Measurements from ENCODE around the gene LIN7A. TPM values are rescaled to one million over a fixed set of nuclear protein-coding genes. Genes with fewer than 3 reads are reported as not detected.

LIN7A gene
- total and polyA plus RNA-seq, 7 donors = 0.60 to 10.7 (median 4.6) TPM

GRCh38 chr12:80843969-80844368, 93.8 kb downstream of the LIN7A start:
- H3K27me3 ChIP-seq = no peaks in the 10 kb centered on the region
- H3K36me3 ChIP-seq = no peaks in the 10 kb centered on the region
- no peaks in the 10 kb centered on the region for H3K9me3 ChIP-seq
- TF ChIP-seq, protein P1, sequence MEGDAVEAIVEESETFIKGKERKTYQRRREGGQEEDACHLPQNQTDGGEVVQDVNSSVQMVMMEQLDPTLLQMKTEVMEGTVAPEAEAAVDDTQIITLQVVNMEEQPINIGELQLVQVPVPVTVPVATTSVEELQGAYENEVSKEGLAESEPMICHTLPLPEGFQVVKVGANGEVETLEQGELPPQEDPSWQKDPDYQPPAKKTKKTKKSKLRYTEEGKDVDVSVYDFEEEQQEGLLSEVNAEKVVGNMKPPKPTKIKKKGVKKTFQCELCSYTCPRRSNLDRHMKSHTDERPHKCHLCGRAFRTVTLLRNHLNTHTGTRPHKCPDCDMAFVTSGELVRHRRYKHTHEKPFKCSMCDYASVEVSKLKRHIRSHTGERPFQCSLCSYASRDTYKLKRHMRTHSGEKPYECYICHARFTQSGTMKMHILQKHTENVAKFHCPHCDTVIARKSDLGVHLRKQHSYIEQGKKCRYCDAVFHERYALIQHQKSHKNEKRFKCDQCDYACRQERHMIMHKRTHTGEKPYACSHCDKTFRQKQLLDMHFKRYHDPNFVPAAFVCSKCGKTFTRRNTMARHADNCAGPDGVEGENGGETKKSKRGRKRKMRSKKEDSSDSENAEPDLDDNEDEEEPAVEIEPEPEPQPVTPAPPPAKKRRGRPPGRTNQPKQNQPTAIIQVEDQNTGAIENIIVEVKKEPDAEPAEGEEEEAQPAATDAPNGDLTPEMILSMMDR (IDR thresholded peaks at IDR 0.05) = no peak
- no peak for TF ChIP-seq EP300 (IDR thresholded peaks at IDR 0.05)
- TF ChIP-seq POLR2AphosphoS5 (IDR thresholded peaks at IDR 0.05) = no peak
- TF ChIP-seq POLR2A (IDR thresholded peaks at IDR 0.05) = no peak
- no peak overlapping the region for H3K4me3 ChIP-seq
- no peak overlapping the region for H3K27ac ChIP-seq
- intact Hi-C loops (cut with DNase I) = no loop called here
- no peak for DNase-seq
- peaks cover 0 to 3% (median 1%) of the 10 kb centered on the region in 4 donors for H3K4me1 ChIP-seq
- 38 to 85% methylated on average over 1 of the region's 1 CpG for WGBS, 2 donors

- 52% methylated on average over 1 of the region's 1 CpG for WGBS, 2 donors
- Histone ChIP-seq H3K9me3 (no peaks in the 10 kb centered on the region), H3K4me1 (peaks cover 0 to 30% (median 13%) of the 10 kb centered on the region in 4 donors), H3K27ac (no peak overlapping the region), H3K4me3 (no peak overlapping the region), H3K27me3 (no peaks in the 10 kb centered on the region), H3K36me3 (no peaks in the 10 kb centered on the region)
- TF ChIP-seq POLR2A (IDR thresholded peaks at IDR 0.05) (no peak), POLR2AphosphoS5 (IDR thresholded peaks at IDR 0.05) (no peak), EP300 (IDR thresholded peaks at IDR 0.05) (no peak)
- TF ChIP-seq, protein P1 (IDR thresholded peaks at IDR 0.05) = no peak
- no peak for DNase-seq
- intact Hi-C loops (cut with DNase I) = loop anchor here (10.0 kb wide), 1 partner anchor 416 kb away; no protein-coding TSS in a partner anchor
Measured at GRCh38 chr12:80838708-80839107, 99.0 kb downstream of the LIN7A start.

GRCh38 chr12:80838024-80838658, 99.6 kb downstream of the LIN7A start:
- H3K4me3 ChIP-seq = no peak overlapping the region
- intact Hi-C loops (cut with DNase I) = loop anchor here (10.0 kb wide), 1 partner anchor 417 kb away; no protein-coding TSS in a partner anchor
- H3K27me3 ChIP-seq = no peaks in the 10 kb centered on the region
- TF ChIP-seq EP300 (IDR thresholded peaks at IDR 0.05) = no peak
- no peak for TF ChIP-seq POLR2AphosphoS5 (IDR thresholded peaks at IDR 0.05)
- no peak for TF ChIP-seq POLR2A (IDR thresholded peaks at IDR 0.05)
- TF ChIP-seq, protein P1 (IDR thresholded peaks at IDR 0.05) = no peak
- DNase-seq = no peak
- peaks cover 0 to 30% (median 13%) of the 10 kb centered on the region in 4 donors for H3K4me1 ChIP-seq
- no peak overlapping the region for H3K27ac ChIP-seq
- 60 to 67% methylated on average over 4 of the region's 4 CpGs for WGBS, 2 donors
- H3K9me3 ChIP-seq = no peaks in the 10 kb centered on the region
- no peaks in the 10 kb centered on the region for H3K36me3 ChIP-seq

DNA sequence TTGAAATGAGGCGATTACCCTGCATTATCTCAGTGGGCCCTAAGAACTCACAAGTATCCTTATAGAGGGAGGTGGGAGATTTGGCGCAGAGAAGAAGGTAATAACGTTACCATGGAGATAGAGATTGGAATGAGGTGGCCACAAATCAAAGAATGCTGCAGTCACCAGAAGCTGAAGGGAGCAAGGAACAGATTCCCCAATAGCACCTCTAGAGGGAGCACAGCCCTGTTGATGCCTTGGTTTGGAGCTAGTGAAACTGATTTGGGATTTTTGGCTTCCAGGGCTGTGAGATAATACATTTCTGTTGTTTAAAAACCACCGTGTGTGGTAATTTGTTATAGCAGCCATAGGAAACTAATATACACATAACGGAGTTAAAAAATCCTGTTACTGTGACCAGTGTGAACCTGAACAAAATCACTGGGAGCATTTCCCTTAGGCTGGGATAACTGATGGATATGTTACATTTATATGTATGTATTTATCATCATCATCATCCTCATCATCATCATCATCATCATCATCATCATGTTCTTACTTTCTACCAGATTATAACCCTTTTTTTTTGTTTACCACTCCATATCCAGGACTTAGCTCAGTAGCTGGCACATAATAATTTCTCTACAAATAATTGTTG, 100.3 kb downstream of the LIN7A start:
- Histone ChIP-seq H3K4me3 (no peak overlapping the region), H3K4me1 (peaks cover 0 to 30% (median 13%) of the 10 kb centered on the region in 4 donors), H3K27ac (peak overlapping the region in 2 of 4 donors; percentile 21 to 40), H3K9me3 (no peaks in the 10 kb centered on the region), H3K27me3 (no peaks in the 10 kb centered on the region), H3K36me3 (no peaks in the 10 kb centered on the region)
- DNase-seq = no peak
- TF ChIP-seq POLR2AphosphoS5 (IDR thresholded peaks at IDR 0.05) (no peak), POLR2A (IDR thresholded peaks at IDR 0.05) (no peak), EP300 (IDR thresholded peaks at IDR 0.05) (no peak)
- TF ChIP-seq, protein P1 (IDR thresholded peaks at IDR 0.05) = peak in 2 of 4 experiments; percentile 40 to 55
- WGBS, 2 donors = 32 to 38% methylated on average over 5 of the region's 5 CpGs
- intact Hi-C loops (cut with DNase I) = loop anchor here (10.0 kb wide), 1 partner anchor 417 kb away; no protein-coding TSS in a partner anchor
